Measurements from ENCODE around the gene GLMN.

Gene GLMN

DNA sequence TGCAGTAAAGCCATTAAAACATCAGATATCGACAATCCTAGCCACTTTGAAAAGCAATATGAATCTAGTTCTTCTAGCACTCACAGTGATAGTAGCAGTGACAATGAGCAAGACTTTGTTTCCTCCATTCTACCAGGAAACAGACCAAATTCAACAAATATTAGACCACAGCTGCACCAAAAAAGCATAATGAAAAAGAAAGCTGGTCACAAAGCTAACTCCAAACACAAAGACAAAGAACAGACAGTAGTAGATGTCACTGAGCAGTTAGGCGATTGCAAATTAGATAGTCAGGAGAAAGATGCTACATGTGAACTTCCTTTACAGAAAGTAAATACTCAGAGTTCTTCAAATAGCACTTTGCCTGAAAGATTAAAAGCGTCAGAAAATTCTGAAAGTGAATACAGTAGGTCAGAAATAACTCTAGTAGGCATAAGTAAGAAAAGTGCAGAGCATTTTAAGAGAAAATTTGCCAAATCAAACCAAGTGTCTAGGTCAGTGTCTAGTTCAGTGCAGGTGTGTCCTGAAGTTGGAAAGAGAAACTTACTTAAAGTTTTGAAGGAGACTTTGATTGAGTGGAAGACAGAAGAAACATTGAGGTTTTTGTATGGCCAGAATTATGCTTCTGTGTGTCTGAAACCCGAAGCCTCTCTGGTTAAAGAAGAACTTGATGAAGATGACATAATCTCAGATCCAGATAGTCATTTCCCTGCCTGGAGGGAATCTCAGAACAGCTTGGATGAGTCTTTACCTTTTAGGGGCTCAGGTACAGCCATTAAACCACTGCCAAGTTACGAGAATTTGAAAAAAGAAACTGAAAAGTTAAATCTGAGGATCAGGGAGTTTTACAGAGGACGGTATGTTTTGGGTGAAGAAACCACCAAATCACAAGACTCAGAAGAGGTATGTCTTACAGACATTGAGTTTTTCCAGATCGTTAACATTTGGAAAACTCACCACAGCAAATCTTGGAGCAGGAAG is 25.0 kb upstream of the GLMN start:
- no peak overlapping the region for H3K4me3 ChIP-seq (ENCODE audit: low read length)
- WGBS (ENCODE audit: insufficient coverage, insufficient read length), result no CpG with 5 or more reads among the region's 7 CpGs
- no peak for DNase-seq (ENCODE audit: low read depth, low spot score)
- H3K27me3 ChIP-seq (ENCODE audit: control insufficient read depth, insufficient read depth, low read length), result no peaks in the 10 kb centered on the region
- peaks cover 1% of the 10 kb centered on the region; the same call in 1 of the 2 replicates for H3K9me3 ChIP-seq (ENCODE audit: control insufficient read depth, insufficient read depth, low read length)
- H3K4me1 ChIP-seq (ENCODE audit: control insufficient read depth, insufficient read depth, low read length), result no peaks in the 10 kb centered on the region
- H3K27ac ChIP-seq (ENCODE audit: low read length), result no peak overlapping the region
- H3K36me3 ChIP-seq (ENCODE audit: control insufficient read depth, insufficient read depth, low read length), result no peaks in the 10 kb centered on the region; the same call in 1 of the 2 replicates

DNA sequence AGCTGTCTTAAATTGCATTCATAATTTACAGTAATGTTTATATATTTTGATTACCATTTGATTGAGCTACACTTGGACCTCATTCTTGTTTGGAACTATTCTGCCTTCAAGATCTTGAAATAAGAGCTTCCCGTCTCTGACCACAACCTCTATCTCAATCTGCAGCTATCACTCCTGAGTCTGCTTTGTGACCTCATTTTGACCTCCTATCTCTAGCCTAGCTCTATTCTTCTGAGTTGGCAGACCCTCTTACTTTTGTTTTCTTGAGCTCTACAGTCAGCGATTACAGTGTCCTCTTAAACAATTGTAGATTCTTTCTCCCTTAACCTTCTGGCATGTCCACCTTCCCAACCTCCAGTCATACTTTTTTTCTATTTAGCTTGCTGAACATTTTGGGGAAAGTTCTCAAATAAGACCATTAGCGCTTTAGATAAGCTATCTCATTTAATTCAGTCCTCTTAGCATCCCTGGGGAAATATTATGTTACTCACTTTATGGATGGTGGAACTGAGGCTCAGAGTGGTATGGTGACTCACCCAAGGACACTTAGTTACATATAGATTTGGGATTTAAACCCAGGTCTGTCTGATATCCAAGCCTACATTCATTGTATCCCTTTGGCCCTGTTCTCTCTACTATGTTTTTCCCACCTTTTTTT is 19.2 kb upstream of the GLMN start:
- H3K36me3 ChIP-seq (ENCODE audit: control insufficient read depth, insufficient read depth, low read length), result no peaks in the 10 kb centered on the region
- H3K27me3 ChIP-seq (ENCODE audit: control insufficient read depth, insufficient read depth, low read length), result no peaks in the 10 kb centered on the region
- H3K4me1 ChIP-seq (ENCODE audit: control insufficient read depth, insufficient read depth, low read length), result no peaks in the 10 kb centered on the region
- H3K4me3 ChIP-seq (ENCODE audit: low read length), result no peak overlapping the region
- H3K27ac ChIP-seq (ENCODE audit: low read length), result no peak overlapping the region
- DNase-seq (ENCODE audit: low read depth, low spot score), result no peak
- no peaks in the 10 kb centered on the region for H3K9me3 ChIP-seq (ENCODE audit: control insufficient read depth, insufficient read depth, low read length)
- no CpG with 5 or more reads among the region's 3 CpGs for WGBS (ENCODE audit: insufficient coverage, insufficient read length)

DNA sequence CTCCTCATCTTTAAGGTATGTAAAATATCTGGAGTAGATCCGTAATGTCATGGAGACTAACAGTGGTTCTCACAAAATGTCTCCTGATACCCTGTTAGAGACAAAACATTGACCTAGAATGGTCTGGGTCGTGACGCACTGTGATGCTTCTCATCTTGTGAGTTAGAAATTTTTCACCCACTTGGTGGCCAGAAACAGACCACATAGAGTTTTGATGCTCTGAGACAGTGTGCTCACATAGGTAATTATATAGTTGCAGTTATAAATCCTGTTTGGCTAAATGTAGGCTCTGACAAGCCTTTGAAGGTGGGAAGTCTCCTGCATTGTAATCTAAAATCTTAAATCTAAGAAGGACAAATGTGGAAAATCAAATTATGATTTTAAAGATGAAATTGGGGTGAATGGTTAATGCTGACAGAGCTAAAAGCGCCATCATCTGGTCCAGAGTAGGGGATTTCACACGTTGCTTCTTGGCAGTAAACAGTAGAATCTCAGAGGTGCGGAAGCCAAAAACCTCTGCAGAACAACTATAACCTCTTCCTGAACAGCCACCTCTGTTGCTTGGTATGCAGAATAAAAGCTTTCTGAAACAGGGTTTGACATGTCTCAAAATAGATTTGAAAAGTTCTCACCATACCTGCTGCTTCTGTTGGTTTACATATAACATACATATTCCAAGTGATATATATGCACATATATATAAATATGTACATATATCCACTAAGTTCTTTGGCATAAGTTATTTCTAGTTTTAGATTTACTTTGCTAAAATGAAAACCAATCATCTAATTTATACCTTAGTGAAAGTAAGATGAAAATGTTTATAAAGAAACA is 17.2 kb upstream of the GLMN start:
- Histone ChIP-seq H3K4me3 (ENCODE audit: low read length) (no peak overlapping the region), H3K4me1 (ENCODE audit: control insufficient read depth, insufficient read depth, low read length) (no peaks in the 10 kb centered on the region), H3K36me3 (ENCODE audit: control insufficient read depth, insufficient read depth, low read length) (no peaks in the 10 kb centered on the region), H3K9me3 (ENCODE audit: control insufficient read depth, insufficient read depth, low read length) (no peaks in the 10 kb centered on the region), H3K27me3 (ENCODE audit: control insufficient read depth, insufficient read depth, low read length) (no peaks in the 10 kb centered on the region), H3K27ac (ENCODE audit: low read length) (no peak overlapping the region)
- no peak for DNase-seq (ENCODE audit: low read depth, low spot score)
- no CpG with 5 or more reads among the region's 6 CpGs for WGBS (ENCODE audit: insufficient coverage, insufficient read length)

DNA sequence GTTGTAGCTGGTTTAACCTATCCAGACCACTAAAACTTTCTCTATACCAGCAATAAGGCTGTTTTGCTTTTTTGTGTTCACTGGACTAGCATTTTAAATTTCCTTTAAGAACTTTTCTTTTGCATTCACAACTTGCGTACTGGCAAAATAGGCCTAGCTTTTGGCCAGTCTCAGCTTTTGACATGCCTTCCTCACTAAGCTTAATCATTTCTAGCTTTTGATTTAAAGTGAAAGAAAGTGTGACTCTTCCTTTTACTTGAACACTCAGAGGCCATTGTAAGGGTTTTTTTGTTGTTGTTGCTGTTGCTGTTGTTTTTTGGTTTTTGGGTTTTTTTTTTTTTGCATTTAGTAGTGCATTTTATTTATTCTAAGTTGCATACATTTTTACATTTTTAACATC is 15.2 kb upstream of the GLMN start:
- H3K27ac ChIP-seq (ENCODE audit: low read length), result no peak overlapping the region
- H3K4me1 ChIP-seq (ENCODE audit: control insufficient read depth, insufficient read depth, low read length), result no peaks in the 10 kb centered on the region
- no peak overlapping the region for H3K4me3 ChIP-seq (ENCODE audit: low read length)
- H3K27me3 ChIP-seq (ENCODE audit: control insufficient read depth, insufficient read depth, low read length), result no peaks in the 10 kb centered on the region
- no peaks in the 10 kb centered on the region for H3K9me3 ChIP-seq (ENCODE audit: control insufficient read depth, insufficient read depth, low read length)
- H3K36me3 ChIP-seq (ENCODE audit: control insufficient read depth, insufficient read depth, low read length), result no peaks in the 10 kb centered on the region
- no CpG with 5 or more reads among the region's 1 CpG for WGBS (ENCODE audit: insufficient coverage, insufficient read length)
- no peak for DNase-seq (ENCODE audit: low read depth, low spot score)

DNA sequence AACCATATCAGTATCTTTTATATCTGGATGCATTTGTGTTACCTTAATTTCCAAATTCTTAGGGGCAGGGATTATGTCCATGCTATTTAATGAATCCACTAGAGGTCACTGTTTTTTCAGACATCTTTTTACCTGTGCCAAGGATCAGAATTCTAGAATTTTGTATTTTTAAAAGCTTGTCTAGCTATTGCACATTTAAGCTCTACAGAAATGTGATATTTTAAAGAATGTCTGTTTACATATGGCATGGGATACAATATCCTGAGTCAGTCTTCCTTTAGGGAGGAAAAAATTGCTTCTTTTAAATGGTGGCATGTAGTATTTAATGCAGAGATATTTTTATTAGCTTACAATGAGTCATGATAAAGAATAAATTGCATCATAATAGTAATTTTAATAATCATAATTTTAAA is 11.4 kb upstream of the GLMN start:
- no peaks in the 10 kb centered on the region for H3K4me1 ChIP-seq (ENCODE audit: control insufficient read depth, insufficient read depth, low read length)
- no peaks in the 10 kb centered on the region for H3K27me3 ChIP-seq (ENCODE audit: control insufficient read depth, insufficient read depth, low read length)
- no peak for DNase-seq (ENCODE audit: low read depth, low spot score)
- no peak overlapping the region for H3K4me3 ChIP-seq (ENCODE audit: low read length)
- H3K9me3 ChIP-seq (ENCODE audit: control insufficient read depth, insufficient read depth, low read length), result no peaks in the 10 kb centered on the region
- no peaks in the 10 kb centered on the region for H3K36me3 ChIP-seq (ENCODE audit: control insufficient read depth, insufficient read depth, low read length)
- no peak overlapping the region for H3K27ac ChIP-seq (ENCODE audit: low read length)

DNA sequence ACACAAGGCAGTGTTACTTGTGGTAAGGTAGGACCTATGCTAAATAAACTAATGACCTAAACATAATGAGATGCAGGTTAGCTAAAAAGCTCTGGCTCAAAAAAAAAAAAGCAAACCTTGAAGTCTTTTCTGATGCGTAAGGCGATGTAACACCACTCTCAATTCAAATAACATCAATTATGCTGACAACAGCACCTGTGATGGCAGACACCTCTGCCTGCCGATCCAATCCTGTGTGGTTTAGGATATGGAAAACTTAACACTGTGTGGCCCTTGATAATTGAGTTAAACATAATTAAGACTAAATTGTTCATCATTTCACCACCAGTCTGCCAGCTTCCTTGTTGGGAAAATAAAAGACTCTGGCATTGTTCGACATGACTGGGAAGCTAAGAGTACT is 9.2 kb upstream of the GLMN start:
- no peaks in the 10 kb centered on the region for H3K4me1 ChIP-seq (ENCODE audit: control insufficient read depth, insufficient read depth, low read length)
- peaks cover 3% of the 10 kb centered on the region; the same call in 1 of the 2 replicates for H3K36me3 ChIP-seq (ENCODE audit: control insufficient read depth, insufficient read depth, low read length)
- no CpG with 5 or more reads among the region's 4 CpGs for WGBS (ENCODE audit: insufficient coverage, insufficient read length)
- H3K4me3 ChIP-seq (ENCODE audit: low read length), result no peak overlapping the region
- no peak for DNase-seq (ENCODE audit: low read depth, low spot score)
- no peaks in the 10 kb centered on the region for H3K9me3 ChIP-seq (ENCODE audit: control insufficient read depth, insufficient read depth, low read length)
- no peaks in the 10 kb centered on the region for H3K27me3 ChIP-seq (ENCODE audit: control insufficient read depth, insufficient read depth, low read length)
- no peak overlapping the region for H3K27ac ChIP-seq (ENCODE audit: low read length)

DNA sequence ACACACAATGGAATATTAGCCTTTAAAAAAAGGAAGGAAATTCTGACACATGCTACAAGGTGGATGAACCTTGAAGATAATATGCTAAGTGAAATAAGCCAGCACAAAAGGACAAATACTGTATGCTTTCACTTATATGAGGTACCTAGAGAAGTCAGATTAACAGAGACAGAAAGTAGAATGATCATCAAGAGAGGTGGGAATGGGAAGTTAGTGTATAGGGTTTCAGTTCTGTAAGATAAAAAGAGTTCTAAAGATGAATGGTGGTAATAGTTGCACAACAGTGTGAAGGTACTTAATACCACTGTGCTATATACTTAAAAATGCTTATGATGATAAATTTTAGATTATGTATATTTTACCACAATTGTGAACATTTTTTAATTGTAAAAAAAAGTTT is 7.2 kb upstream of the GLMN start:
- no peaks in the 10 kb centered on the region for H3K9me3 ChIP-seq (ENCODE audit: control insufficient read depth, insufficient read depth, low read length)
- H3K4me1 ChIP-seq (ENCODE audit: control insufficient read depth, insufficient read depth, low read length), result no peaks in the 10 kb centered on the region
- no peak for DNase-seq (ENCODE audit: low read depth, low spot score)
- H3K27me3 ChIP-seq (ENCODE audit: control insufficient read depth, insufficient read depth, low read length), result no peaks in the 10 kb centered on the region
- peaks cover 3% of the 10 kb centered on the region; the same call in 1 of the 2 replicates for H3K36me3 ChIP-seq (ENCODE audit: control insufficient read depth, insufficient read depth, low read length)
- no peak overlapping the region for H3K27ac ChIP-seq (ENCODE audit: low read length)
- H3K4me3 ChIP-seq (ENCODE audit: low read length), result no peak overlapping the region

DNA sequence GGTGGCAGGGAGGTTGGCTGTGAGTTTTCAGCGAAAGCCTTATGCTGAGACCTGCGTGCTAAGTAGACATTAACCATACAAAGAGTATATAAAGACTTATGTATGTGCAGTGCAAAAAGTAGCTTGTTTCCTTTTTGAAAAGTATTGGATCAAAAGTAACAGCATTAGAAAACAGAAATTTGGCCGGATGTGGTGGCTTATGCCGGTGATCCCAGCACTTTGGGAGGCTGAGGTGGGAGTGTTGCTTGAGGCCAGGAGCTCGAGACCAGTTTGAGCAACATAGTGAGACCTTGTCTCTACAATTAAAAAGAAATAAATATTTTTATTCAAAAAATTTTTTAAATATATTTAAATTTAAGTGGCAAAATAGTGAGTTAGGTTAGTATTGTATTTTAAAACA is 2.2 kb upstream of the GLMN start:
- Histone ChIP-seq H3K4me1 (ENCODE audit: control insufficient read depth, insufficient read depth, low read length) (no peaks in the 10 kb centered on the region), H3K27ac (ENCODE audit: low read length) (no peak overlapping the region), H3K36me3 (ENCODE audit: control insufficient read depth, insufficient read depth, low read length) (peaks cover 8% of the 10 kb centered on the region; the same call in 1 of the 2 replicates), H3K27me3 (ENCODE audit: control insufficient read depth, insufficient read depth, low read length) (no peaks in the 10 kb centered on the region), H3K4me3 (ENCODE audit: low read length) (no peak overlapping the region), H3K9me3 (ENCODE audit: control insufficient read depth, insufficient read depth, low read length) (no peaks in the 10 kb centered on the region)
- no peak for DNase-seq (ENCODE audit: low read depth, low spot score)
- WGBS (ENCODE audit: insufficient coverage, insufficient read length), result no CpG with 5 or more reads among the region's 5 CpGs

DNA sequence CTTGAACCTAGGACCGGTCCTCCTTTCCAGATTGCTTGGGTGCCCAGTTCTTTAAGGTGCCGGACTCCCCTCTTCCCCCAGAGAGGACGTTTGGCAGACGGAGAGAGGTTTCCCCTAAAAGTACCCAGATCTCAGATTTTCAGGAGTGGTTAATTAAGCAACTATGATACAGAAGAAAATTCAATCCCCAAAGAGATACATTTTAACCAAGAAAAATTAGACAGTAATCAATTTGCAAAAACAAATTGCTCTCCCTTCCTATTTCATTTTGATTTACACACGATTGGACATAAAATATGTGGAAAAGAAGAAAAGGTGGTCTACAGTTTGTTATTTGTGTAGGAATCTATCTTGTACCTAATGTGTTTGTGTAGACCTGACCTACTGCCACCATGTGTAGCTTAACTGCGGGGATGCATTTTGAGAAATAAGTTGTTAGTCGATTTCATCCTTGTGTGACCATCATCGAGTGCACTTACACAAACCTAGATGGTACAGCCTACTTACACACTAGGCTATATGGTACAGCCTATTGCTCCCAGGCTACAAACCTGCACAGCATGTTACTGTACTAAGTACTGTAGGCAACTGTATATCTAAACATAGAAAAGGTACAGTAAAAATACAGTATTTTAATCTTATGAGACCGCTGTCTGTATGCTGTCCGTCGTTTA is 827 bp upstream of the GLMN start:
- WGBS (ENCODE audit: insufficient coverage, insufficient read length), result no CpG with 5 or more reads among the region's 11 CpGs
- Histone ChIP-seq H3K36me3 (ENCODE audit: control insufficient read depth, insufficient read depth, low read length) (peaks cover 4% of the 10 kb centered on the region; the same call in 1 of the 2 replicates), H3K4me1 (ENCODE audit: control insufficient read depth, insufficient read depth, low read length) (no peaks in the 10 kb centered on the region), H3K9me3 (ENCODE audit: control insufficient read depth, insufficient read depth, low read length) (no peaks in the 10 kb centered on the region), H3K4me3 (ENCODE audit: low read length) (peak overlapping the region; percentile 80), H3K27ac (ENCODE audit: low read length) (no peak overlapping the region), H3K27me3 (ENCODE audit: control insufficient read depth, insufficient read depth, low read length) (no peaks in the 10 kb centered on the region)
- no peak for DNase-seq (ENCODE audit: low read depth, low spot score)

DNA sequence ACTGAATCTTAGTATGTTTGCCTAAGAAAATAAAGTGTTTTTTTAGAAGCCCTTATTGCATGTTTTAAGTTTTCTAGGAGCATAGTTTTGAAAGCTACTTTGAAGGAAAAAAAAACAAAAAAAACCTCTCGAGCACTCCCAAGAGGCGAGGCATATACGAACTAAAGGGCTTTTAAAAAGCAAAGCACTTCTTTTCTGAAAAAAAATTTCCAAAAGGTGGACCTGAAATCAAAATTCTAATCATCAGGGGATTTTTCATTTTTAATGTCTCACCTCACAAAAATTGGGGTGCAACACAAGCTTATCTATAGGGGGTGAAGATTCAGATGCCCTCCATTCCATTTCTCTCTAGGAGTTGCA is 594 bp downstream of the GLMN start:
- Histone ChIP-seq H3K36me3 (ENCODE audit: control insufficient read depth, insufficient read depth, low read length) (peaks cover 4% of the 10 kb centered on the region; the same call in 1 of the 2 replicates), H3K9me3 (ENCODE audit: control insufficient read depth, insufficient read depth, low read length) (no peaks in the 10 kb centered on the region), H3K4me3 (ENCODE audit: low read length) (peak overlapping the region; percentile 80), H3K27ac (ENCODE audit: low read length) (no peak overlapping the region), H3K4me1 (ENCODE audit: control insufficient read depth, insufficient read depth, low read length) (no peaks in the 10 kb centered on the region), H3K27me3 (ENCODE audit: control insufficient read depth, insufficient read depth, low read length) (no peaks in the 10 kb centered on the region)
- no CpG with 5 or more reads among the region's 3 CpGs for WGBS (ENCODE audit: insufficient coverage, insufficient read length)
- no peak for DNase-seq (ENCODE audit: low read depth, low spot score)

All from iPS DF 6.9 (cell line).